HL-60 (cell line): ENCODE results near the gene PERP.

Experiments
- DNase-seq, 2 experiments: peaks; one replicate each; pipeline ENCODE4 v3.0.0-alpha.2; 2010 to 2020; ENCODE audit warnings: low read depth in 1 of 2, low spot score in 1 of 2
- H3K27ac ChIP-seq: fragments of 250-450 bp; sonication (Bioruptor Pico); replicated peaks from 2 replicates; pipeline ENCODE4 v1.5.1; 2020; ENCODE audit warnings: mild to moderate bottlenecking, moderate library complexity
- H3K27me3 ChIP-seq: fragments of 250-450 bp; sonication (Bioruptor Pico); 2 replicates; pipeline ENCODE4 v1.5.1; 2021; ENCODE audit warnings: mild to moderate bottlenecking, moderate library complexity; ENCODE audit not compliant: insufficient read depth, poor library complexity, severe bottlenecking
- H3K4me3 ChIP-seq: replicated peaks from 2 replicates; pipeline ENCODE4 v1.5.1; 2011; ENCODE audit warnings: mild to moderate bottlenecking, control low read depth, low read length; ENCODE audit not compliant: insufficient read depth
- CTCF ChIP-seq: IDR thresholded peaks from one replicate; pipeline ENCODE4 v1.5.1; 2011; ENCODE audit warnings: low read length, control low read depth, inconsistent platforms; ENCODE audit not compliant: insufficient read depth
- GABPA ChIP-seq: IDR thresholded peaks from 2 replicates; pipeline ENCODE4 v1.6.1; 2012; ENCODE audit warnings: low read depth
- POLR2AphosphoS5 ChIP-seq: IDR thresholded peaks from 2 replicates; pipeline ENCODE4 v1.6.1; 2012; ENCODE audit warnings: low read depth
- SPI1 ChIP-seq: IDR thresholded peaks from 2 replicates; pipeline ENCODE4 v1.6.1; 2012; ENCODE audit warnings: low read depth, mild to moderate bottlenecking, borderline replicate concordance
- TF ChIP-seq, protein P1 (sequence below): IDR thresholded peaks from 2 replicates; pipeline ENCODE4 v1.6.1; 2012; ENCODE audit warnings: low read depth; ENCODE audit not compliant: insufficient replicate concordance

PERP gene

DNA sequence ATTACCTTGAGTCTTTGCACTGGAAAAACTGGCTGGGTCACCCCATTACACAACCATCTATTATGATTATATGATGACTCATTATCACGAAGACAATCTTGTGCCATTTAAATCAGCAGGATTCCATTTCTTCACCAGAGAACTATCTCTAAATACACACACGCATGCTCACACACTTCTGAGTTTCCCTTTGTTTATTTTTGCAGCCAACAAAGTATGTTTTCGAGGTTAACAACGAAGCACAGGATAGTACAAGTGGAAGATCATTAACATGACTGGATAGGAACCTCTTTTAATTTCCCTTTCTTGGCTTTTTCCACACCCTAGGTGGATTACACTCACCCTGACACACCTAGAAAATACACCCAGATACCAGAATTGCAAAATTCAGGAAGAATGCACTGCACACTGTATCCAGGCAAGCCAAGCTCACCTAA, 18.9 kb downstream of the PERP start:
- TF ChIP-seq CTCF (no peak), GABPA (no peak), SPI1 (no peak), POLR2AphosphoS5 (no peak)
- TF ChIP-seq, protein P1, sequence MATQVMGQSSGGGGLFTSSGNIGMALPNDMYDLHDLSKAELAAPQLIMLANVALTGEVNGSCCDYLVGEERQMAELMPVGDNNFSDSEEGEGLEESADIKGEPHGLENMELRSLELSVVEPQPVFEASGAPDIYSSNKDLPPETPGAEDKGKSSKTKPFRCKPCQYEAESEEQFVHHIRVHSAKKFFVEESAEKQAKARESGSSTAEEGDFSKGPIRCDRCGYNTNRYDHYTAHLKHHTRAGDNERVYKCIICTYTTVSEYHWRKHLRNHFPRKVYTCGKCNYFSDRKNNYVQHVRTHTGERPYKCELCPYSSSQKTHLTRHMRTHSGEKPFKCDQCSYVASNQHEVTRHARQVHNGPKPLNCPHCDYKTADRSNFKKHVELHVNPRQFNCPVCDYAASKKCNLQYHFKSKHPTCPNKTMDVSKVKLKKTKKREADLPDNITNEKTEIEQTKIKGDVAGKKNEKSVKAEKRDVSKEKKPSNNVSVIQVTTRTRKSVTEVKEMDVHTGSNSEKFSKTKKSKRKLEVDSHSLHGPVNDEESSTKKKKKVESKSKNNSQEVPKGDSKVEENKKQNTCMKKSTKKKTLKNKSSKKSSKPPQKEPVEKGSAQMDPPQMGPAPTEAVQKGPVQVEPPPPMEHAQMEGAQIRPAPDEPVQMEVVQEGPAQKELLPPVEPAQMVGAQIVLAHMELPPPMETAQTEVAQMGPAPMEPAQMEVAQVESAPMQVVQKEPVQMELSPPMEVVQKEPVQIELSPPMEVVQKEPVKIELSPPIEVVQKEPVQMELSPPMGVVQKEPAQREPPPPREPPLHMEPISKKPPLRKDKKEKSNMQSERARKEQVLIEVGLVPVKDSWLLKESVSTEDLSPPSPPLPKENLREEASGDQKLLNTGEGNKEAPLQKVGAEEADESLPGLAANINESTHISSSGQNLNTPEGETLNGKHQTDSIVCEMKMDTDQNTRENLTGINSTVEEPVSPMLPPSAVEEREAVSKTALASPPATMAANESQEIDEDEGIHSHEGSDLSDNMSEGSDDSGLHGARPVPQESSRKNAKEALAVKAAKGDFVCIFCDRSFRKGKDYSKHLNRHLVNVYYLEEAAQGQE = no peak
- DNase-seq = no peak
- no peak overlapping the region for H3K4me3 ChIP-seq
- no peak overlapping the region for H3K27ac ChIP-seq
- H3K27me3 ChIP-seq = no peaks in the 10 kb centered on the region

DNA sequence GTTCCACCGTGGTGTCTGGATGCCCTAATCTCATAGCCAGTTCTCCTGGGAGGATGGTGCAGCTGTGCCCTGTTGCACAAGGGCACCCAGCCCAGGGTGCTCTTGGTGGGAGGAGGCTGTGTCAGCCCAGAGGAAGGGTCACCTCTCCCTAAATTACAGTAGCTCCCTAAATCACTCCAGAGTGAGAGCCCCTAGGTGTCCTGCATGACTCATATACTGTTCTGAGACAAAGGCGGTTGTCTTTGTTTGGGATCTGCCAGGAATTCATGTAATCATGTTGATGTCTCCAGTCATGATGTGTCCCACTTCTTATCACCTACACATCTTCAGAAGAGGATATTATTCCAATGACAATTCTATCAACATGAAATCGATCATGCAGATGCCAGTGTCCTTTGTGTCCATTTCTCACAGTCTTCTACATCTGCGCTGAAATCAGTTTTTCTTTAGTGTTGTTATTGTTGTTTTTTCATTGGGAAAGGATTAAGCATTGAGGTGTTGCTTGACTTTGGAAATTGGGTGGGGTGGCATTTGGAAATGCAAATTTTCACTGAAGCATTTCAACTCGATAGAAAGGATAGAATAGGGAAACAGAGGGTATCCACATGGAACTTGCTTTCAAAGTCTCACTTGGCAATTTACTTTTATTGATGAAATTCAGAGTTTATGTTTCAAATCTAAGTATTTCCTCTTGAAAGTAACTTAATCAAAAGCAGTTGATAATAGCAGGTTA, 19.5 kb downstream of the PERP start:
- Histone ChIP-seq H3K4me3 (no peak overlapping the region), H3K27me3 (no peaks in the 10 kb centered on the region), H3K27ac (no peak overlapping the region)
- no peak for DNase-seq
- TF ChIP-seq CTCF (no peak), GABPA (no peak), SPI1 (no peak), POLR2AphosphoS5 (no peak)
- TF ChIP-seq, protein P1 = no peak

DNA sequence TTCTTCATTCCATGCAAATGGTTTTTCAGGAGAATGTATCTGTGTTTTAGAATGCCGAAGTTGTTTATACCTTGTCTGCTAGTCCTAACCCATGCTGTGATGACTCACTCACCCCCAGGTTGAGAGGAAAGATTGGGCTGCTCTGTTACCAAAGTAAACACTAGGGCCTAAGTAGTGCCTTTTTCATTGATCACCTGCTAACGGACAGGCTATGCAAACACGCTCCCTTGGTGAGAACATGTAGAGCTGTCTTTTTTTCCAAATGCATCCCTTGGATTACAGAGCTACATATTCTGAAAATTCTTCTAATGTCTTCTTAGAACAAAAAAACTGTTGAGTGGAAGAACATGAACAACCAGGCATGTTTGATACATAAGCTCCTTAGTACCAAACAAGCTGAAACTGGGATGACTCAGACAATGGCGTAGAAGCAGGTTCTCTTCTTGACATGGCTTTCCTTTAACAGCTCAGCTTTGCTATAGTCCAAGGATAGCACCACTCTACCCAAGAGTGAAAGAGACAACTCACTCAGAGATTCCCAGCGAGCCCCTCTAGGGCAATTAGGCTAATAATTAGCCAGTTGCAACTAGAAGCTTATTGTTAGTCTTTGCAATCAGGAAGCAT, 20.5 kb downstream of the PERP start:
- H3K27me3 ChIP-seq = no peaks in the 10 kb centered on the region
- no peak overlapping the region for H3K27ac ChIP-seq
- no peak overlapping the region for H3K4me3 ChIP-seq
- no peak for DNase-seq
- TF ChIP-seq POLR2AphosphoS5 (no peak), SPI1 (no peak), GABPA (no peak), CTCF (no peak)
- TF ChIP-seq, protein P1 = no peak
